Islet of Langerhans (tissue), 1 donor: ENCODE measurements around the gene BARHL1.

Experiments used
- FAIRE-seq: peaks from one replicate; lab custom pipeline; 2011; peaks lifted over from hg19 to GRCh38; lab: Jason Lieb, UNC

The BARHL1 gene

GRCh38 chr9:132588098-132588497, 5.7 kb downstream of the BARHL1 start:
- no peak for FAIRE-seq

- no peak for FAIRE-seq
Measured at GRCh38 chr9:132588501-132589147, 6.2 kb downstream of the BARHL1 start.

- FAIRE-seq = no peak
Measured at GRCh38 chr9:132589148-132590036, 7.0 kb downstream of the BARHL1 start.

- FAIRE-seq = no peak
Measured at GRCh38 chr9:132590037-132590317, 7.6 kb downstream of the BARHL1 start.

GRCh38 chr9:132590318-132591182, 8.1 kb downstream of the BARHL1 start:
- FAIRE-seq = no peak

- FAIRE-seq = no peak
Measured at GRCh38 chr9:132591244-132591643, 8.8 kb downstream of the BARHL1 start.

GRCh38 chr9:132591751-132592314, 9.4 kb downstream of the BARHL1 start:
- no peak for FAIRE-seq

GRCh38 chr9:132592451-132592850, 10.0 kb downstream of the BARHL1 start:
- no peak for FAIRE-seq

- FAIRE-seq = no peak
Measured at GRCh38 chr9:132594412-132594811, 12.0 kb downstream of the BARHL1 start.

GRCh38 chr9:132595319-132595718, 12.9 kb downstream of the BARHL1 start:
- no peak for FAIRE-seq

GRCh38 chr9:132596200-132596599, 13.8 kb downstream of the BARHL1 start:
- FAIRE-seq = no peak

- no peak for FAIRE-seq
Measured at GRCh38 chr9:132597073-132597775, 14.8 kb downstream of the BARHL1 start.

GRCh38 chr9:132600326-132600984, 18.0 kb downstream of the BARHL1 start:
- FAIRE-seq = no peak

GRCh38 chr9:132602207-132602606, 19.8 kb downstream of the BARHL1 start:
- FAIRE-seq = no peak

GRCh38 chr9:132605387-132605786, 23.0 kb downstream of the BARHL1 start:
- FAIRE-seq = no peak

GRCh38 chr9:132606066-132606465, 23.7 kb downstream of the BARHL1 start:
- no peak for FAIRE-seq

- FAIRE-seq = no peak
Measured at GRCh38 chr9:132609184-132609583, 26.8 kb downstream of the BARHL1 start.

- FAIRE-seq = no peak
Measured at GRCh38 chr9:132609829-132610228, 27.4 kb downstream of the BARHL1 start.

- no peak for FAIRE-seq
Measured at GRCh38 chr9:132610661-132611060, 28.3 kb downstream of the BARHL1 start.

- FAIRE-seq = no peak
Measured at GRCh38 chr9:132614324-132614723, 31.9 kb downstream of the BARHL1 start.

- no peak for FAIRE-seq
Measured at GRCh38 chr9:132615774-132616173, 33.4 kb downstream of the BARHL1 start.
